GM18502 (cell line): ENCODE results near the gene VSTM2B.

Experiments
- ATAC-seq: cut with Tn5 transposase; IDR thresholded peaks from one replicate; pipeline ENCODE4 v1.9.1; 2021; ENCODE audit warnings: mild to moderate bottlenecking; ENCODE audit not compliant: unreplicated experiment, poor library complexity

VSTM2B gene

GRCh38 chr19:29514525-29515232 is 11.1 kb upstream of the VSTM2B start:
- no peak for ATAC-seq

GRCh38 chr19:29515233-29515619 is 10.6 kb upstream of the VSTM2B start:
- ATAC-seq, result no peak

GRCh38 chr19:29515706-29516357 is 10.0 kb upstream of the VSTM2B start:
- no peak for ATAC-seq

- no peak for ATAC-seq
Measured at GRCh38 chr19:29516358-29516725, 9.5 kb upstream of the VSTM2B start.

- no peak for ATAC-seq
Measured at GRCh38 chr19:29516821-29517395, 8.9 kb upstream of the VSTM2B start.

GRCh38 chr19:29517412-29517811 is 8.4 kb upstream of the VSTM2B start:
- ATAC-seq, result no peak

- no peak for ATAC-seq
Measured at GRCh38 chr19:29517946-29518345, 7.8 kb upstream of the VSTM2B start.

- no peak for ATAC-seq
Measured at GRCh38 chr19:29519146-29519545, 6.6 kb upstream of the VSTM2B start.

- ATAC-seq, result no peak
Measured at GRCh38 chr19:29519931-29520330, 5.9 kb upstream of the VSTM2B start.

- no peak for ATAC-seq
Measured at GRCh38 chr19:29520390-29520789, 5.4 kb upstream of the VSTM2B start.

GRCh38 chr19:29521291-29522075 is 4.3 kb upstream of the VSTM2B start:
- ATAC-seq, result no peak

GRCh38 chr19:29523568-29523967 is 2.2 kb upstream of the VSTM2B start:
- no peak for ATAC-seq

- no peak for ATAC-seq
Measured at GRCh38 chr19:29524201-29524911, 1.4 kb upstream of the VSTM2B start.

- ATAC-seq, result no peak
Measured at GRCh38 chr19:29524912-29525831, 622 bp upstream of the VSTM2B start.

GRCh38 chr19:29526730-29527499 is 1.1 kb downstream of the VSTM2B start:
- no peak for ATAC-seq

GRCh38 chr19:29527500-29528328 is 1.9 kb downstream of the VSTM2B start:
- ATAC-seq, result no peak

- ATAC-seq, result peak; percentile 66
Measured at GRCh38 chr19:29528350-29528945, 2.7 kb downstream of the VSTM2B start.
